ENCODE measurements around the gene KRT83.

DNA sequence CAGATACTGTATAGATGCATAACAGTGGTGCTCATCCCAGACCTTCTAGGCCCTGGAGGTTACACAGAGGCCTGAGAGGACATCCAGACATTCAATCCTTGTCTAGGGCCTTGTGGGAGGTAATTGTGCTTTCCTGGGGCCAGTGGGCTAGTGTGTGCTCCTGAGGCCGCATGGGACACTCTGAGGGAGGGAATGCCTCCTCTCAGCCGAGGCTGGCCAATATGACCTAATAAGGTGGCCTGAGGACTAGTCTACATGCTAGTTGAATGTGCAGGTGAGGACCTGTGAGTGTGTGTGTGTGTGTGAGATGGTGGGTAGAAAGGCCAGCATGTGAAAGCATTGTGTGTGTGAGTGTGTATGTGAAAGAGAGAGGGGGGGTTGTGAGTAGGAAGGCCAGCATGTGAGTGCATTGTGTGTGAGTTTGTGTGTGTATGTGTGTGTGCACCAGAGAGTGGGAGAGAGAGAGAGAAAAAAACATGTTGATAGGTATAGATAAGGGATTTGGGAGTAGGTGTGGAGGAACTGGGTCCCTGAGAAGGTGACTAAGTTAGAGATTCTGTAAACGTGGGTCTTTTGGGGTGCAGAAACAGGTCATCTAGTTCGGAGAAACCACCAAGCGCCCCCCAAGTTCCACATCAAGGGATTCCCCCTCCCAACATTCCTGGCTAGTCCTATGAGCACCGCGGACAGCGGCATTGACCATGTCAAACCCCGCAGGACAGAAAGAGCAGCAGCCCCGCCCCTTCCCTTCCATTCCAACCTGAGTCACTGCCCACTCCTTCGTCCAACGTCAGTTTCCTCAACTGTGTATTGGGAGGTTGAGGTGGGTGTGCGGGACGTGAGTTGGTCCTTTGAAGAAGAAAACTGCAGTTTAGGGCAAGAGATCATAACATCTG lies 20.2 kb downstream of the KRT83 start:
- TF ChIP-seq, protein P1, sequence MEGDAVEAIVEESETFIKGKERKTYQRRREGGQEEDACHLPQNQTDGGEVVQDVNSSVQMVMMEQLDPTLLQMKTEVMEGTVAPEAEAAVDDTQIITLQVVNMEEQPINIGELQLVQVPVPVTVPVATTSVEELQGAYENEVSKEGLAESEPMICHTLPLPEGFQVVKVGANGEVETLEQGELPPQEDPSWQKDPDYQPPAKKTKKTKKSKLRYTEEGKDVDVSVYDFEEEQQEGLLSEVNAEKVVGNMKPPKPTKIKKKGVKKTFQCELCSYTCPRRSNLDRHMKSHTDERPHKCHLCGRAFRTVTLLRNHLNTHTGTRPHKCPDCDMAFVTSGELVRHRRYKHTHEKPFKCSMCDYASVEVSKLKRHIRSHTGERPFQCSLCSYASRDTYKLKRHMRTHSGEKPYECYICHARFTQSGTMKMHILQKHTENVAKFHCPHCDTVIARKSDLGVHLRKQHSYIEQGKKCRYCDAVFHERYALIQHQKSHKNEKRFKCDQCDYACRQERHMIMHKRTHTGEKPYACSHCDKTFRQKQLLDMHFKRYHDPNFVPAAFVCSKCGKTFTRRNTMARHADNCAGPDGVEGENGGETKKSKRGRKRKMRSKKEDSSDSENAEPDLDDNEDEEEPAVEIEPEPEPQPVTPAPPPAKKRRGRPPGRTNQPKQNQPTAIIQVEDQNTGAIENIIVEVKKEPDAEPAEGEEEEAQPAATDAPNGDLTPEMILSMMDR (IDR thresholded peaks at IDR 0.05), result no peak
- no peak for TF ChIP-seq EZH2 (IDR thresholded peaks at IDR 0.05; ENCODE audit: borderline replicate concordance, insufficient read depth, low read depth, low read length, poor library complexity, severe bottlenecking)
